ENCODE data around the gene CFLAR. TPM values are rescaled to one million over a fixed set of nuclear protein-coding genes. Genes with fewer than 3 reads are reported as not detected.

CFLAR gene
- total RNA-seq, 1 experiment from 2014 or later: 75.4 TPM

DNA sequence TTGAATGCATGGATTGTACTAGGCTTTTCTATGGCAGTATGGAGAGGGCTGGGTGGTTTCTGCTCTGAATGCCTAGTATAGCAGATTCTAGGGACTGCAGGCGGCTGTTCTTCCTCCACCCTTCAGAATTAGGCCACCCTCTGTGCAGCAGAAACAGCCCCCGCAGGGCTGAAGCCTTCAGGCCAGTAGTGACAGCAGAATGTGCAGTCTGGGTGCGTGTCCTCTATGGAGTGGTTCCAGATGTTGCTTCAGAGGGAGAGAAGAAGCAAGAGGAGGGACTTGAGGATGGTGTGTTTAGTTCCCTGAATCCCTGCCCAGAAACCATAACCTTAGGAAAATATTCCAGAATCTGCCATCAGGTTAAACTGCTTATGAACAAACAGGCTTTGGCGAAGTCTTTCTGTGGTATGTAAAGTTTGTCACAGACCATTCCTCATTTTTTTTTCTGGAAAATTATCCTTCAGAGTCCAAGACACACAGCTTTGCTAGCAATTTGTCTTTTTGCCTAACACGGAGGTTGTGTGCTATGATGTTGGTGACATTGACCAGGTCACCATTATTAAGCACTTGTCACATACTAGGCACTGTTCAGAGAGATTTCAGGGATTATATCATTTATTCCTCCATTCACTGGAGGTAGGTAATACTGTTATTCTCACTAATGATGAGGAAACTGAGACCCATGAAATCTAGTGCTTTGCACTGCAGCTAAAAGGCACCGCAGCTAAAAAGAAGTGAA is 88.1 kb downstream of the CFLAR start:
- Histone ChIP-seq H3K36me3 (ENCODE audit: low read depth) (no peaks in the 10 kb centered on the region), H4K20me1 (ENCODE audit: insufficient read depth) (no peaks in the 10 kb centered on the region), H3K4me3 (no peak overlapping the region), H2AFZ (no peak overlapping the region), H3K4me2 (no peak overlapping the region), H3K4me1 (replicated peaks; ENCODE audit: insufficient read depth) (no peaks in the 10 kb centered on the region), H3K27me3 (ENCODE audit: insufficient read depth, low read depth) (no peaks in the 10 kb centered on the region), H3F3A (ENCODE audit: insufficient read depth, low read depth) (no peaks in the 10 kb centered on the region), H3K79me2 (ENCODE audit: low read depth) (no peaks in the 10 kb centered on the region), H3K9me2 (ENCODE audit: insufficient read depth) (no peaks in the 10 kb centered on the region), H3K27ac (no peak overlapping the region), H3K9me3 (ENCODE audit: insufficient read depth, low read depth) (no peaks in the 10 kb centered on the region)
- intact Hi-C loops (cut with micrococcal nuclease; ENCODE audit: unreplicated experiment): no loop called here
- no peak for TF ChIP-seq EZH2 (IDR thresholded peaks at IDR 0.05; ENCODE audit: low read depth)
- TF ChIP-seq, protein P1, sequence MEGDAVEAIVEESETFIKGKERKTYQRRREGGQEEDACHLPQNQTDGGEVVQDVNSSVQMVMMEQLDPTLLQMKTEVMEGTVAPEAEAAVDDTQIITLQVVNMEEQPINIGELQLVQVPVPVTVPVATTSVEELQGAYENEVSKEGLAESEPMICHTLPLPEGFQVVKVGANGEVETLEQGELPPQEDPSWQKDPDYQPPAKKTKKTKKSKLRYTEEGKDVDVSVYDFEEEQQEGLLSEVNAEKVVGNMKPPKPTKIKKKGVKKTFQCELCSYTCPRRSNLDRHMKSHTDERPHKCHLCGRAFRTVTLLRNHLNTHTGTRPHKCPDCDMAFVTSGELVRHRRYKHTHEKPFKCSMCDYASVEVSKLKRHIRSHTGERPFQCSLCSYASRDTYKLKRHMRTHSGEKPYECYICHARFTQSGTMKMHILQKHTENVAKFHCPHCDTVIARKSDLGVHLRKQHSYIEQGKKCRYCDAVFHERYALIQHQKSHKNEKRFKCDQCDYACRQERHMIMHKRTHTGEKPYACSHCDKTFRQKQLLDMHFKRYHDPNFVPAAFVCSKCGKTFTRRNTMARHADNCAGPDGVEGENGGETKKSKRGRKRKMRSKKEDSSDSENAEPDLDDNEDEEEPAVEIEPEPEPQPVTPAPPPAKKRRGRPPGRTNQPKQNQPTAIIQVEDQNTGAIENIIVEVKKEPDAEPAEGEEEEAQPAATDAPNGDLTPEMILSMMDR (conservative IDR thresholded peaks at IDR 0.05): no peak
- ChIA-PET POLR2A (ENCODE audit: unreplicated experiment) (no interaction called here), CTCF (no interaction called here)
- DNase-seq: no peak
- no TSS peak for BruUV-seq (replicated peaks)

DNA sequence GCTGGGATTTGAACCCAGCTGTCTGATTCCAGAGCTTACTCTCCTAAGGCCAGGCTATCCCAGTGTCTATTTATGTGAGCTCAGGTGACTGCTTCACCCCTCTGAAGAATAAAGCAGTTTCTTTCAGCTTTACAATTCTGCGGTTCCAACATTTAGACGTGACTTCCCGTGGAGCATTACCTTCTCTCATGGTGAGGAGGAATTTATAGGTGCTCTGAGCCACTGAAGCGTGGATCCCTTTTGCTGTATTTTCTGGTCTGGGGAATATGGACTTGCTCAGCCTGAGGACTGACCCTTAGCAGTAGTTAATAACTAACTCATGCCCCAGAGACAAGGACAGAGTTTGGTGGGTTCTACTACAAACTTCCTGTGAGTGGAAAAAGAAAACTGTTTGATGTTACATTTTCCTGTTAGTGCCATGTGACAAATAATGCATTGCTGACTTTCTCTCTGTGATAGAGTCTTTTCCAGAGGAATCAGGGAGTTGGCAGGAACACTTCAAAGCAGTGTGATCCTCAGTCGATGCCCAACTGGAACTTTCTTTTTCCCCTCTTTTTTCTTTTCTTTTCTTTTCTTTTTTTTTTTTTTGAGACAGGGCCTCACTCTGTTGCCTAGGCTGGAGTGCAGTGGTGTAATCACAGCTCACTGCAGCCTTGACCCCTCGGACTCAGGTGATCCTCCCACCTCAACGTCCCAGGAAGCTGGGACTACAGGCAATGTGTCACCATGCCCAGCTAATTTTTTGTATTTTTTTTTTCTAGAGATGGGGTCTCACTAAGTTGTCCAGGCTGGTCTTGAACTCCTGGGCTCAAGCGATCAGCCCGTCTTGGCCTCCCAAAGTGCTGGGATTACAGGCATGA is 88.9 kb downstream of the CFLAR start:
- Histone ChIP-seq H3F3A (ENCODE audit: insufficient read depth, low read depth) (no peaks in the 10 kb centered on the region), H3K4me2 (no peak overlapping the region), H3K36me3 (ENCODE audit: low read depth) (no peaks in the 10 kb centered on the region), H3K27ac (no peak overlapping the region), H3K79me2 (ENCODE audit: low read depth) (no peaks in the 10 kb centered on the region), H4K20me1 (ENCODE audit: insufficient read depth) (no peaks in the 10 kb centered on the region), H3K9me3 (ENCODE audit: insufficient read depth, low read depth) (no peaks in the 10 kb centered on the region), H3K27me3 (ENCODE audit: insufficient read depth, low read depth) (no peaks in the 10 kb centered on the region), H2AFZ (no peak overlapping the region), H3K9me2 (ENCODE audit: insufficient read depth) (no peaks in the 10 kb centered on the region), H3K4me3 (no peak overlapping the region), H3K4me1 (replicated peaks; ENCODE audit: insufficient read depth) (no peaks in the 10 kb centered on the region)
- no TSS peak for BruUV-seq (replicated peaks)
- TF ChIP-seq, protein P1 (conservative IDR thresholded peaks at IDR 0.05): no peak
- no peak for TF ChIP-seq EZH2 (IDR thresholded peaks at IDR 0.05; ENCODE audit: low read depth)
- ChIA-PET POLR2A (ENCODE audit: unreplicated experiment) (interaction anchor here (0.5 kb wide), 1 partner anchor 156 kb away, joined by 3 read pairs; no protein-coding TSS in a partner anchor), CTCF (no interaction called here)
- DNase-seq: no peak
- intact Hi-C loops (cut with micrococcal nuclease; ENCODE audit: unreplicated experiment): no loop called here

GRCh38 chr2:201205515-201205849 is 89.5 kb downstream of the CFLAR start:
- Histone ChIP-seq H3K4me2 (no peak overlapping the region), H3K27me3 (ENCODE audit: insufficient read depth, low read depth) (no peaks in the 10 kb centered on the region), H3K9me3 (ENCODE audit: insufficient read depth, low read depth) (no peaks in the 10 kb centered on the region), H3K79me2 (ENCODE audit: low read depth) (no peaks in the 10 kb centered on the region), H3K4me3 (no peak overlapping the region), H3F3A (ENCODE audit: insufficient read depth, low read depth) (no peaks in the 10 kb centered on the region), H3K36me3 (ENCODE audit: low read depth) (no peaks in the 10 kb centered on the region), H4K20me1 (ENCODE audit: insufficient read depth) (no peaks in the 10 kb centered on the region), H3K27ac (no peak overlapping the region), H3K9me2 (ENCODE audit: insufficient read depth) (no peaks in the 10 kb centered on the region), H3K4me1 (replicated peaks; ENCODE audit: insufficient read depth) (no peaks in the 10 kb centered on the region), H2AFZ (no peak overlapping the region)
- no TSS peak for BruUV-seq (replicated peaks)
- ChIA-PET POLR2A (ENCODE audit: unreplicated experiment) (interaction anchor here (0.7 kb wide), 1 partner anchor 438 kb away, joined by 6 read pairs; the partner anchor contains the start of gene TMEM237), CTCF (no interaction called here)
- no peak for TF ChIP-seq EZH2 (IDR thresholded peaks at IDR 0.05; ENCODE audit: low read depth)
- TF ChIP-seq, protein P1 (conservative IDR thresholded peaks at IDR 0.05): no peak
- no peak for DNase-seq
- intact Hi-C loops (cut with micrococcal nuclease; ENCODE audit: unreplicated experiment): no loop called here

All from PC-9 (cell line).